Measurements from ENCODE around the gene GTPBP3.
"Not testable (repeated sequence)": the region's sequence is repeated elsewhere in the genome, so short reads cannot be mapped to it uniquely, and the experiment has no call there.

GTPBP3 gene

DNA sequence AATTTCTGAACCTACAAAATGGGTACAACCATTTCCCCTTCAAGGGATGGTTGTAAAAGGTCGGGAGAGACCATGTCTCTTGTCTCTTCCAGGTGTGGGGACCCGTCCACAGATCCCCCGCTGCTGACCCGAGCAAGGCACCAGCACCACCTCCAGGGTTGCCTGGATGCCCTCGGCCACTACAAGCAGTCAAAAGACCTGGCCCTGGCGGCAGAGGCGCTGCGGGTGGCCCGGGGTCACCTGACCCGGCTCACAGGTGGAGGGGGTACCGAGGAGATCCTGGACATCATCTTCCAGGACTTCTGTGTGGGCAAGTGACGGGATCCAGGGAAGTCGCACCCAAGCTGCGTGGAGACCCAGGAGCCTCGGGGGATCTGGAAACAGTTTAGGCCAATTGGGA is 4.0 kb downstream of the GTPBP3 start:
- DNase-seq (ENCODE audit: low read depth) = no peak

DNA sequence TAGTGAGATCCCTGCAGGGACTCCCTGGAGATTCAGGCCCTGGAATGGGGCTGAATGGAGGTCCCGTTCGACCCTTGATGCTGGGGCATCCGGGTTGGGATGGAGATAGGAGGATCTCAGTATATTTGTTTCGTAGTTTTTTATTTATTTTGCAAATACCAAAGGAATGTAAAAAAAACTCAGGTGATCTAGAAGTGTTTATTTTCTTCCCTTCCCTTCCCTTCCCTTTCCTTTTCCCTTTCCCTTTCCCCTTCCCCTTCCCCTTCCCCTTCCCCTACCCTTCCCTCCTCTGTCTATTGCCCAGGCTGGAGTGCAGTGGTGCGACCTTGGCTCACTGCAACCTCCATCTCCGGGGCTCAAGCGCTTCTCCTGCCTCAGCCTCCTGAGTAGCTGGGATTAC is 4.5 kb downstream of the GTPBP3 start:
- DNase-seq (ENCODE audit: low read depth) = no peak

DNA sequence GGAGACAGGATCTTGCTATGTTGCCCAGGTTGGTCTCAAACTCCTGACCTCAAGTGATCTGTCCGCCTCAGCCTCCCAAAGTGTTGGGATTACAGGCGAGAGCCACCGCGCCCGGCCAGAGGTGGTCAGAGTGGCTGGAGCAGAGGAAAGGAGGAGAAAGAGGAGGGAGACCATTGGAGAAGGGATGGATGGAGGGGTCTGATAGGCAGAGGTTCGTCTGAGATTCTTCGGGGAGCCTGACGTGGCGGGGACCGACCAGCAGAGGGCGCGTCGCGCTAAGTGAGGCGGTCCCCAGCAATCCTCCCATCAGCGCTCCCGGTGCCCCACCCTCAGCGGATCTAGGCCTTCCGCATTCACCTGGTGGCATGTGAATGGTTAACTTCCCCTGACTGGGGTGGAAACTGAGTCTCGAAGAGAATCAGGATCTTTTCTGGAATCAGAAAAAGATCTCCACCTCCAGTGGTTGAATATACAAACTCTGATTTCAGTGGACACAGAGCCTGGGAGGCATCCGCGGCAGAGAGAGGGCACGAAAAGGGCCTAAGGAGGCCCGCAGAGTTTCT is 8.8 kb downstream of the GTPBP3 start:
- peak; percentile 57 for DNase-seq (ENCODE audit: low read depth)

DNA sequence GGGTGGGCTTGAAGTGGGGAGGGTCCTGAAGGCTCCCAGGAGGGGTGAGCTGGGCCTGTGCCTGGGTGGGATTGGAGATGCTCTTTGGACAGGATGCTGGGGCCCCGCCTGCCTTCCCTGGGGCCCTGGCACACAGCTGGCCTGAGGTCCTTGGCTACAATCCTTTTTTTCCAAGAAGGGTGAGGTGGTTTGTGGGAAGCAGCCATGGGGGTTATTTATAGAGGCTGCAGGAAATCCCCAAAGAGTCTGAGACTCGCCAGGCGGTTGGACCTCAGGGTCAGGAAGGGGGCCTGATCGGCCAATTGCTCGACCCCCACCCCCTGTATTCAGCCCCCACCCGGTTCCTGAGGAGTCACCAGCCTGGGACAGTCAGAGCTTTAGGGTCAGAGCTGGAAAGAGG is 10.0 kb downstream of the GTPBP3 start:
- DNase-seq (ENCODE audit: low read depth) = no peak

DNA sequence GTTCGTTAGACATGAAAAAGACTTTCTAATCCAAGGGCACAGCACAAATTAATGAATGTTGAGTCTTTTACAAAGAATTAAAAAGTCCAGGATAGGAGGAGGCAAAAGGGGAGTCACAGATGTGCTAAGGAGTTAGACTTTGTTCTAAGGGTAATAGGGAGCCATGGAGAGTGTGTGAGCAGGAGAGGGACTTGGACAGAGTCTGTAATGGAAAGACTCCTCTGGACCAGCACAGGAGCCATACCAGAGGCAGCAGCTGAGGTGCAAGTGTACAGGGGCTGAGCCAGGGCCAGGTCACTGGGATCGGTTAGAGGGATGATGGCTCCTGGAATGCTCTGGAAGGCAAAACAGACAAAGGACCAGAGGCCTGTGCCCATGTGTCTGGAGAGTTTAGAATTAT is 10.5 kb downstream of the GTPBP3 start:
- DNase-seq (ENCODE audit: low read depth) = no peak

DNA sequence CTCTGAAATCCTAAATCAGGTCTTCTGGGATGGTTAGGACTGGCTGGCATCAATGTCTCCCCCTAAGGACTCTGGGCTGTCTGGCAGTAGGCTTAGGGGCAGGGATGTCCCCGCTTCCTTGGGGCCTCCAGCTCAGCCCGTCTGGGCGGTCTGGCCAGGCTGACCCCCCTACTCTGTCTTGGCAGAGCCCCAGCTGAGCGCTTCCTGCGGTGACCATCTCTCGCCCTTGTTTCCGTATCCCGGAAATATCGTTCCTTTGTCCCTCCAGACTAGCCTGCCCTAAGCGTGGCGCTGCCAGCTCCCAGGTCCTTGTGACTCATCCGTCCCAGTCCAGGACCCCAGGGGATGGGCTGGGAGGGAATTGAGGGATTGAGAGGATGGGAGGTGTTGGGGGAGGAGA is 11.3 kb downstream of the GTPBP3 start:
- no peak for DNase-seq (ENCODE audit: low read depth)

DNA sequence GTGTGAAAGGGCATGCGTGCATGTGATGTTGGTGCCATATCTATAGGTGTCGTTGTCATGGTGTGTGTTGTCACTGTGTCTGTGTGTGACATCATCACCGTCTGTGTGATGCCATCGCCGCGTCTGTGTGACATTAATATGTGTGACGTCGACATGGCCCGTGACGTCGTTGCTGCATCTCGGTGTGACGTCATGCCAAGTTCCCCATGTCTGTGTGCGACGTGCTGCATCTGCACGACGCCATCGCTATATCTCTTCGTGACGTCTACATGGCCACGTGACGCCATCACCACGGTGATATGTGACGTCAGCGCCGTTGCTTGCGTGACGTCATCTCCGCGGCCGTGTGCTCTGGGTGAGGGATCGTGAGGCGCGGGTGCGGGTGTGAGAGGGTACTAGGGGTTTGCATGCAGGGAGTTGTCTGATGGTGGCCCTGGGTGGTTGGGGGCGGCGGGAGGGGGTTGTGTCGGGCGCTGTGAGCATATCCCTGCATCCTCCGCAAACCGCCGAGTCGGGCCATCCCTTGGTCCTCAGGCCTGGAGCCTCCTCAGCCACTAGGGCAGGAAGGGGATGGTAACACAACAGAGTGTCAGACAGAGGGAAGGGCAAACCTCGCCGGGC is 14.6 kb downstream of the GTPBP3 start:
- no peak for DNase-seq (ENCODE audit: low read depth)

GRCh38 chr19:17352608-17353280 is 15.4 kb downstream of the GTPBP3 start:
- DNase-seq (ENCODE audit: low read depth) = no peak

DNA sequence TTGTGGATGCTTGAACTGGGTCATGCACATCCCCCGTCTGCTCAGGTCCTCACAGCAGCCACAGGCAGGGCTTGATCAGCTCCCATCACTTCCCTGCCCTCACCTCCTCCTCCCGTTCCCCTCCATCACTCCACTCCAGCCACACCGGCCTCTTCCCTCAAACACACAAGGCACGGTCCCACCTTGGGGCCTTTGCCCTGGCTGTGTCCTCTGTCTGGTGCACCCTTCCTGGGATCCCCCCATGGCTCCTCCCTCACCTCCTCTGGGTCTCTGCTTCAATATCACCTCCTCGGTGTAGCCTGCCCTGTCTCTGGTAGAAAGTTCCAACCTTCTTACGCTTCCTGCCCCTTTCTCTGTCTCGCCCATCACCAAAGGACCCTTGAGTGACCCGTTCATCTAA is 16.0 kb downstream of the GTPBP3 start:
- DNase-seq (ENCODE audit: low read depth) = no peak

DNA sequence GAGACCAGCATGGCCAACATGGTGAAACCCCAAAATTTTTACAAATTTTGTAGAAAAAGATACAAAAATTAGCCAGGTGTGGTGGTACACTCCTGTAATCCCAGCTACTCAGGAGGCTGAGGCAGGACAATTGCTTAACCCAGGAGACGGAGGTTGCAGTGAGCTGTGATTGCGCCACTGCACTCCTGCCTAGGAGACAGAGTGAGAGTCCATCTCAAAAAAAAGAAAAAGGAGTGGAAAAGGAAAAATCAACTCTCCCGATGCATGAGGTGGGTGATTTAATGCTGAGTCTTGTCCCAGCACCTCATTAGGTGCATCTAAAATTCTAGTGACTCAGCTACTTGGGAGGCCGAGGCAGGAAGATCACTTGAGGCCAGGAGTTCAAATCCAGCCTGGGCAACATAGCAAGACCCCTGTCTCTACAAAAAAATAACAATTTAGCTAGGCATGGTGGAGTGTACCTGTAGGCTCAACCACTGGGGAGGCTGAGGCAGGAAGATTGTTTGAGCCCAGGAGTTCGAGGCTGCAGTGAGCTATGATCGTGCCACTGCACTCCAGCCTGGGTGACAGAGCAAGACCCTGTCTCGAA is 19.8 kb downstream of the GTPBP3 start:
- DNase-seq (ENCODE audit: low read depth) = no peak

- DNase-seq (ENCODE audit: low read depth) = no peak
These were observed 20.4 kb downstream of the GTPBP3 start for GRCh38 chr19:17357724-17358123.

- DNase-seq (ENCODE audit: low read depth) = no peak
These were observed 21.0 kb downstream of the GTPBP3 start for GRCh38 chr19:17358395-17358794.

DNA sequence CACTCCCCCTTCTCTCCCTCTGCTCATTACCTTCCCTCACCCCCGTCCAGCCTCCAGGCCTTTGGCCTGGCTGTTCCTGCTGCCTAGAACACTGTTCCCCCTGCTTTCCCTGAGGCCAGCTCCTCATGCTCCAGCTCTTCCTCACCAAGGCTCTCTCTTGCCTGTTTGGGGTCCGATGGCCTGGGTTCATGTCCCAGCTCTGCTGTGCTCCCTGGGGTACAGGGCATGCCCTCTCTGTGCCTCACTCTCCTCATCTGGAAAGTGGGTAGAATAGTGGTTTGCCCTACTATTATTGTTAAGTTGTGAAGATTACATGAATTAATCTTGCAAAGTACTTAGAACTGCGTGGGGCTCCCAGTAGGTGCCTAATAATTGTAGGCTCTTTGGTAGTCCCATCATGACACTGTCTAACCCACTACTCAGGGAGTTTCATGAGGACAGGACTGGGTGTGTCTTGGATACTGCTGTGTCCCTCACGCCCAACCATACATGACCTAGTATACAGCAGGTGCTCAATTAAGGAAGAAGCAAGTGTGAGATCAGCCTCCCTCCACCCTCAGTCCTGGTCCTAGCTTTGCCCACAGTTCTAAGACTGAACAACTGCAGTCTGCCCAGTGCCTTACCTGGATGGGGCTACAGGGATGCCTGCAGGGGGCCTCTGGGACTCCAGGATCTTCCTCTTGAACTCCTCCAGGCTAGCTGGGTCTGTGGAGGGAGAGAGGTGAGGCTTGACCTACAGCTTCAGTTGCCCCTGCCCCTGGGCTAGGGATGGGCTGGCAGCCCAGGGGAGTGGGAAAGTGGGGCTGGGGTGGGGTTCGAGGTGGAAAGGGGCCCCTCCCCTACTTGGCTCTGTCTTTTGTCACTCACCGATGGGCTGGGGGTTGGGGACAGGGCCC is 22.8 kb downstream of the GTPBP3 start:
- no peak for DNase-seq (ENCODE audit: low read depth)

GRCh38 chr19:17363852-17364605 is 26.7 kb downstream of the GTPBP3 start:
- not testable (repeated sequence) for DNase-seq (ENCODE audit: low read depth)

GRCh38 chr19:17365361-17365760 is 28.0 kb downstream of the GTPBP3 start:
- no peak for DNase-seq (ENCODE audit: low read depth)

- no peak for DNase-seq (ENCODE audit: low read depth)
These were observed 32.8 kb downstream of the GTPBP3 start for GRCh38 chr19:17370026-17370587.

DNA sequence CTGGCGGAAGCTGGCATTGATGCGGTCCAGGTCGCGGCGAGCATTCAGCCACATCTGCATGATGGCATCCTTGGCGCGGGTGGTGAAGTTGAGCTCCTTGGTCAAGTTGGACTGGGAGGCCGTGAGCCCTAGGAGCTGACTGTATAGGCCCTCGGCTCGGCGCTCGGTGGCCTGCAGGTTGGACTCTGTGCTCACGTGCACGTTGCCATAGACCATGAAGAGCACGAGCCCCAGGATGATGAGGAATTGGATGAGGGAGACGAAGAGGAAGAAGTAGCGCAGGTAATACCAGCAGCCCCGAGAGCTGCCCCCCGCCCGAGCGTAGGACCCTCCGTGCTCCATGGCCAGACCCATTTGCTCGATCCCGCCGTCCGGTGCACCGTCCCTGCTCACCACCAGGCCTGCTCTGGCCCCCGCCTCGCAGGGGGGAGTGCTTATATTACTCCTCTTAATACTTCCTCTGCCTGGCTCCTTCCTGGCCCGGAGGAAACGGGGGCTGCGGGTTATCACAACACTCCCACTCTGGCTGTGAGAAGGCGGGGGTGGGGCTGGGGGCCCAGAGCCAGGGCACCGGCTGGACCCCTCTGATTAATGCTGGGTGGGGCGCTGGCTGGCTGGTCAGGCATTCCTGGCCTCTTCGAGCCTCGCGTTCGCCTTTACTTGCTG is 39.7 kb downstream of the GTPBP3 start, which contains the start of gene PLVAP:
Gene PLVAP, minus strand, starts transcription at position 408 of the 666 bp plus-strand sequence. Its CDS starts 54 bp downstream, at position 354.
- no peak for DNase-seq (ENCODE audit: low read depth)

GRCh38 chr19:17378271-17378670 is 40.9 kb downstream of the GTPBP3 start:
- no peak for DNase-seq (ENCODE audit: low read depth)

GRCh38 chr19:17379221-17379631 is 41.9 kb downstream of the GTPBP3 start:
- no peak for DNase-seq (ENCODE audit: low read depth)

- DNase-seq (ENCODE audit: low read depth) = no peak
These were observed 43.2 kb downstream of the GTPBP3 start for GRCh38 chr19:17380426-17381138.

Data from T follicular helper cell (primary cell).